H9 (cell line): ENCODE data around the gene KREMEN2. TPM values are rescaled to one million over a fixed set of nuclear protein-coding genes. Genes with fewer than 3 reads are reported as not detected.

Source experiments
- DNase-seq: peaks from one replicate; pipeline ENCODE4 v3.0.0-alpha.2; 2017
- H2AFZ ChIP-seq: one replicate; pipeline ENCODE4 v1.6.1; 2013; ENCODE audit warnings: mild to moderate bottlenecking, low read length, control low read depth, moderate library complexity
- H2AK5ac ChIP-seq: 2 replicates; pipeline ENCODE4 v1.6.1; 2013; ENCODE audit warnings: low read length, control low read depth, mixed read lengths; ENCODE audit not compliant: insufficient read length
- H2BK120ac ChIP-seq: one replicate; pipeline ENCODE4 v1.6.1; 2013; ENCODE audit warnings: low read depth, mild to moderate bottlenecking, low read length, control low read depth, inconsistent platforms; ENCODE audit not compliant: poor library complexity, severe bottlenecking
- H2BK12ac ChIP-seq: 2 replicates; pipeline ENCODE4 v1.6.1; 2013; ENCODE audit warnings: low read length, control low read depth, mixed read lengths, low read depth; ENCODE audit not compliant: insufficient read length
- H2BK15ac ChIP-seq: 2 replicates; pipeline ENCODE4 v1.6.1; 2013; ENCODE audit warnings: low read depth, low read length, control low read depth
- H2BK20ac ChIP-seq: one replicate; pipeline ENCODE4 v1.6.1; 2013; ENCODE audit warnings: low read depth, mild to moderate bottlenecking, low read length, control low read depth, inconsistent platforms; ENCODE audit not compliant: poor library complexity, severe bottlenecking
- H2BK5ac ChIP-seq: 2 replicates; pipeline ENCODE4 v1.6.1; 2013; ENCODE audit warnings: low read length, control low read depth, mixed read lengths; ENCODE audit not compliant: insufficient read length
- H3K14ac ChIP-seq: 2 replicates; pipeline ENCODE4 v1.6.1; 2013; ENCODE audit warnings: low read length, control low read depth; ENCODE audit not compliant: insufficient read depth
- H3K18ac ChIP-seq: 2 replicates; pipeline ENCODE4 v1.6.1; 2013; ENCODE audit warnings: low read depth, mild to moderate bottlenecking, mixed read lengths, low read length, control low read depth; ENCODE audit not compliant: insufficient read length
- H3K23ac ChIP-seq: 2 replicates; pipeline ENCODE4 v1.6.1; 2013; ENCODE audit warnings: low read length, control low read depth, mixed read lengths, low read depth; ENCODE audit not compliant: insufficient read length
- H3K23me2 ChIP-seq: 2 replicates; pipeline ENCODE4 v1.6.1; 2013; ENCODE audit warnings: low read depth, mild to moderate bottlenecking, mixed read lengths, low read length, control low read depth; ENCODE audit not compliant: insufficient read length, poor library complexity, severe bottlenecking
- H3K27ac ChIP-seq: 2 replicates; pipeline ENCODE4 v1.5.1; 2013; ENCODE audit warnings: low read length, control low read depth, mixed read lengths, low read depth; ENCODE audit not compliant: insufficient read length
- H3K27me3 ChIP-seq: 2 replicates; pipeline ENCODE4 v1.6.1; 2013; ENCODE audit warnings: low read length, control low read depth, inconsistent platforms; ENCODE audit not compliant: insufficient read depth
- H3K4ac ChIP-seq: 2 replicates; pipeline ENCODE4 v1.6.1; 2013; ENCODE audit warnings: low read depth, mild to moderate bottlenecking, control low read depth, inconsistent platforms, low read length, moderate library complexity
- H3K4me1 ChIP-seq: 2 replicates; pipeline ENCODE4 v1.6.1; 2013; ENCODE audit warnings: low read length, control low read depth, inconsistent platforms; ENCODE audit not compliant: insufficient read depth
- H3K4me2 ChIP-seq: 2 replicates; pipeline ENCODE4 v1.6.1; 2013; ENCODE audit warnings: low read length, control low read depth, mixed read lengths; ENCODE audit not compliant: insufficient read length, insufficient read depth
- H3K56ac ChIP-seq: 2 replicates; pipeline ENCODE4 v1.6.1; 2013; ENCODE audit warnings: low read depth, mild to moderate bottlenecking, mixed read lengths, low read length, control low read depth; ENCODE audit not compliant: insufficient read length
- H3K79me1 ChIP-seq: 2 replicates; pipeline ENCODE4 v1.6.1; 2013; ENCODE audit warnings: low read depth, mild to moderate bottlenecking, moderate library complexity, low read length, control low read depth, inconsistent platforms; ENCODE audit not compliant: insufficient read depth, poor library complexity, severe bottlenecking
- H3K79me2 ChIP-seq: 2 replicates; pipeline ENCODE4 v1.6.1; 2013; ENCODE audit warnings: low read length, control low read depth, inconsistent platforms; ENCODE audit not compliant: insufficient read depth
- H3K9ac ChIP-seq: 2 replicates; pipeline ENCODE4 v1.6.1; 2013; ENCODE audit warnings: low read length, control low read depth, mixed read lengths; ENCODE audit not compliant: insufficient read length; ENCODE audit errors: extremely low read depth
- H3K9me3 ChIP-seq: one replicate; pipeline ENCODE4 v1.6.1; 2013; ENCODE audit warnings: low read depth, low read length, inconsistent platforms; ENCODE audit not compliant: control insufficient read depth
- H3T11ph ChIP-seq: one replicate; pipeline ENCODE4 v1.6.1; 2013; ENCODE audit warnings: mild to moderate bottlenecking, low read length, control low read depth, inconsistent platforms
- H4K20me1 ChIP-seq: one replicate; pipeline ENCODE4 v1.6.1; 2013; ENCODE audit not compliant: control insufficient read depth, insufficient read length, insufficient read depth
- H4K5ac ChIP-seq: 2 replicates; pipeline ENCODE4 v1.6.1; 2013; ENCODE audit warnings: low read depth, mild to moderate bottlenecking, mixed read lengths, low read length, control low read depth; ENCODE audit not compliant: insufficient read length
- H4K8ac ChIP-seq: replicated peaks from 2 replicates; pipeline ENCODE4 v1.6.1; 2013; ENCODE audit warnings: low read length, control low read depth, mixed read lengths, low read depth; ENCODE audit not compliant: insufficient read length
- H4K91ac ChIP-seq: 2 replicates; pipeline ENCODE4 v1.6.1; 2013; ENCODE audit warnings: low read depth, mild to moderate bottlenecking, moderate library complexity, mixed read lengths, low read length, control low read depth; ENCODE audit not compliant: insufficient read length
- H3K27ac Mint-ChIP-seq, 3 experiments: 2 replicates in 2 of 3; 3 replicates in 1 of 3; pipeline ENCODE4 v1.8.0; 2020 to 2021; ENCODE audit warnings: mixed read lengths in 3 of 3, mild to moderate bottlenecking in 1 of 3, moderate library complexity in 1 of 3
- H3K27me3 Mint-ChIP-seq: 2 replicates; pipeline ENCODE4 v1.8.0; 2021; ENCODE audit warnings: low read depth, mild to moderate bottlenecking, moderate library complexity, mixed read lengths
- H3K36me3 Mint-ChIP-seq, 3 experiments: 2 replicates in 2 of 3; 3 replicates in 1 of 3; pipeline ENCODE4 v1.8.0; 2020 to 2021; ENCODE audit warnings: low read depth in 3 of 3, mixed read lengths in 3 of 3; ENCODE audit not compliant: insufficient read depth in 1 of 3
- H3K4me1 Mint-ChIP-seq, 2 experiments: 2 replicates each; pipeline ENCODE4 v1.8.0; 2020; ENCODE audit warnings: mixed read lengths in 2 of 2
- H3K4me3 Mint-ChIP-seq, 2 experiments: 2 replicates in 1 of 2; 3 replicates in 1 of 2; pipeline ENCODE4 v1.8.0; 2020 to 2021; ENCODE audit warnings: mild to moderate bottlenecking in 2 of 2, mixed read lengths in 2 of 2, moderate library complexity in 1 of 2
- H3K9me3 Mint-ChIP-seq, 2 experiments: 2 replicates in 1 of 2; 3 replicates in 1 of 2; pipeline ENCODE4 v1.8.0; 2020; ENCODE audit warnings: mild to moderate bottlenecking in 2 of 2, mixed read lengths in 2 of 2, moderate library complexity in 1 of 2
- WGBS: extraction: QIAGEN DNeasy Blood & Tissue Kit; methylation state at CpG from one replicate; pipeline ENCODE4 v1.1.7; 2013; ENCODE audit warnings: missing lambda C conversion rate, low lambda C conversion rate, mixed read lengths; ENCODE audit not compliant: insufficient read length; ENCODE audit errors: extremely low coverage; 5-methylcytosine and 5-hydroxymethylcytosine counted together
- total RNA-seq: library from RNA; stranded (reverse); gene quantifications from 2 replicates; pipeline ENCODE4 v1.2.1, GENCODE V29; 2021
- TF ChIP-seq, protein P1 (sequence below): fragments of 200-600 bp; sonication (generic); conservative IDR thresholded peaks from 3 replicates; pipeline ENCODE4 v1.8.0; 2021; ENCODE audit warnings: antibody characterized with exemption, mild to moderate bottlenecking

The KREMEN2 gene
- total RNA-seq, 1 experiment from 2014 or later: 12.8 TPM

GRCh38 chr16:2979669-2980226 lies 15.7 kb downstream of the KREMEN2 start:
- no peaks in the 10 kb centered on the region for H3K9me3 Mint-ChIP-seq
- H3K27ac Mint-ChIP-seq: peak overlapping the region in 2 of 3 experiments; percentile 14 to 85; a peak in 3 of 7 replicates
- H3K23ac ChIP-seq: no peak overlapping the region
- H3K9me3 ChIP-seq: no peaks in the 10 kb centered on the region
- no peak overlapping the region for H2BK5ac ChIP-seq
- H3K27ac ChIP-seq: no peak overlapping the region
- peaks cover 3% of the 10 kb centered on the region for H3K27me3 Mint-ChIP-seq
- no peak overlapping the region for H2BK15ac ChIP-seq
- no peaks in the 10 kb centered on the region for H3K79me1 ChIP-seq
- no peak overlapping the region for H3K18ac ChIP-seq
- no peak overlapping the region for H3K4ac ChIP-seq
- H2AK5ac ChIP-seq: no peak overlapping the region
- H3K79me2 ChIP-seq: no peaks in the 10 kb centered on the region; the same call in 1 of the 2 replicates
- no peak overlapping the region for H4K5ac ChIP-seq
- H3K4me2 ChIP-seq: peak overlapping the region; percentile 28
- no peak overlapping the region for H3T11ph ChIP-seq
- H2BK120ac ChIP-seq: no peak overlapping the region
- H4K8ac ChIP-seq: no peak overlapping the region
- no peak overlapping the region for H4K91ac ChIP-seq
- no peaks in the 10 kb centered on the region for H3K4me1 ChIP-seq
- no peak overlapping the region; the same call in 1 of the 2 replicates for H3K14ac ChIP-seq
- H3K4me3 Mint-ChIP-seq: peak overlapping the region; percentile 87 to 90
- no peak overlapping the region for H2AFZ ChIP-seq
- peak overlapping the region; percentile 50 for H3K9ac ChIP-seq
- H3K4me1 Mint-ChIP-seq: peaks cover 26 to 31% of the 10 kb centered on the region in 2 experiments
- TF ChIP-seq, protein P1, sequence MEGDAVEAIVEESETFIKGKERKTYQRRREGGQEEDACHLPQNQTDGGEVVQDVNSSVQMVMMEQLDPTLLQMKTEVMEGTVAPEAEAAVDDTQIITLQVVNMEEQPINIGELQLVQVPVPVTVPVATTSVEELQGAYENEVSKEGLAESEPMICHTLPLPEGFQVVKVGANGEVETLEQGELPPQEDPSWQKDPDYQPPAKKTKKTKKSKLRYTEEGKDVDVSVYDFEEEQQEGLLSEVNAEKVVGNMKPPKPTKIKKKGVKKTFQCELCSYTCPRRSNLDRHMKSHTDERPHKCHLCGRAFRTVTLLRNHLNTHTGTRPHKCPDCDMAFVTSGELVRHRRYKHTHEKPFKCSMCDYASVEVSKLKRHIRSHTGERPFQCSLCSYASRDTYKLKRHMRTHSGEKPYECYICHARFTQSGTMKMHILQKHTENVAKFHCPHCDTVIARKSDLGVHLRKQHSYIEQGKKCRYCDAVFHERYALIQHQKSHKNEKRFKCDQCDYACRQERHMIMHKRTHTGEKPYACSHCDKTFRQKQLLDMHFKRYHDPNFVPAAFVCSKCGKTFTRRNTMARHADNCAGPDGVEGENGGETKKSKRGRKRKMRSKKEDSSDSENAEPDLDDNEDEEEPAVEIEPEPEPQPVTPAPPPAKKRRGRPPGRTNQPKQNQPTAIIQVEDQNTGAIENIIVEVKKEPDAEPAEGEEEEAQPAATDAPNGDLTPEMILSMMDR: no peak
- H3K27me3 ChIP-seq: no peaks in the 10 kb centered on the region
- H3K36me3 Mint-ChIP-seq: peaks cover 7 to 33% (median 24%) of the 10 kb centered on the region in 3 experiments; a peak in 6 of 7 replicates
- H2BK12ac ChIP-seq: no peak overlapping the region
- H4K20me1 ChIP-seq: no peaks in the 10 kb centered on the region
- H2BK20ac ChIP-seq: no peak overlapping the region
- WGBS: no CpG with 5 or more reads among the region's 43 CpGs
- no peak overlapping the region for H3K56ac ChIP-seq
- no peak for DNase-seq
- H3K23me2 ChIP-seq: peaks cover 9% of the 10 kb centered on the region
